Posterior vena cava (tissue), 2 donors: ENCODE results near the gene ARHGAP35. TPM values are rescaled to one million over a fixed set of nuclear protein-coding genes. Genes with fewer than 3 reads are reported as not detected.

Experiments used
- DNase-seq: peaks from one replicate; pipeline ENCODE4 v3.0.0-alpha.2; 2020; ENCODE audit warnings: low spot score
- intact Hi-C, 2 donors: fragments of 100-400 bp; cut with DNase I; formaldehyde crosslinking; loops; one replicate each; pipeline versions ENCODE4 v1.14.1 to v1.14.2; 2022 to 2023
- total RNA-seq, 2 donors: library from RNA; stranded (reverse); fragmentation: NEBNext Ultra II Directional; extraction: Animal tissue kit (Norgen Biotek cat#: 25700); gene quantifications; one replicate each; pipeline ENCODE4 v1.2.1, GENCODE V29; 2021
- donor health status: DM: yes; HTN: yes; CAD: no.
- donor health status: DM: yes; HTN: yes; CAD: no.

Gene ARHGAP35
- total RNA-seq, 2 donors from 2014 or later, result 49.8 to 57.4 TPM

- intact Hi-C loops, result loop anchor here in 1 of 2 donors (2.0 kb wide), 1 partner anchor 86 kb away; no protein-coding TSS in a partner anchor
- DNase-seq, result no peak
Measured at GRCh38 chr19:46840498-46840942, 20.3 kb upstream of the ARHGAP35 start.

GRCh38 chr19:46841458-46842083, 19.2 kb upstream of the ARHGAP35 start:
- intact Hi-C loops, result loop anchor here in 1 of 2 donors (2.0 kb wide), 1 partner anchor 87 kb away; no protein-coding TSS in a partner anchor
- DNase-seq, result peak; percentile 91

GRCh38 chr19:46842791-46843190, 18.0 kb upstream of the ARHGAP35 start:
- intact Hi-C loops, result no loop called here
- DNase-seq, result no peak

GRCh38 chr19:46844067-46844489, 16.7 kb upstream of the ARHGAP35 start:
- intact Hi-C loops, result no loop called here
- DNase-seq, result no peak

- intact Hi-C loops, result no loop called here
- DNase-seq, result peak; percentile 76
Measured at GRCh38 chr19:46845959-46846459, 14.8 kb upstream of the ARHGAP35 start.

- intact Hi-C loops, result no loop called here
- DNase-seq, result peak; percentile 40
Measured at GRCh38 chr19:46847528-46847927, 13.3 kb upstream of the ARHGAP35 start.

- DNase-seq, result no peak
Measured at GRCh38 chr19:46848389-46848788, 12.4 kb upstream of the ARHGAP35 start.

GRCh38 chr19:46849610-46850009, 11.2 kb upstream of the ARHGAP35 start:
- intact Hi-C loops, result no loop called here
- peak; percentile 69 for DNase-seq

More at GRCh38 chr19:46848389-46848788, 12.4 kb upstream of the ARHGAP35 start:
- intact Hi-C loops, result no loop called here

GRCh38 chr19:46850228-46851203, 10.3 kb upstream of the ARHGAP35 start, which contains the start of gene AP2S1:
Gene AP2S1, minus strand, starts transcription at chr19:46850846. Its CDS starts 80 bp downstream, at chr19:46850766.
- peak; percentile 98 for DNase-seq
- intact Hi-C loops, result no loop called here

- intact Hi-C loops, result no loop called here
- DNase-seq, result no peak
Measured at GRCh38 chr19:46852830-46853229, 8.0 kb upstream of the ARHGAP35 start.

- DNase-seq, result peak; percentile 64
- intact Hi-C loops, result loop anchor here in 1 of 2 donors (5.0 kb wide), 1 partner anchor 138 kb away; no protein-coding TSS in a partner anchor
Measured at GRCh38 chr19:46854698-46855097, 6.1 kb upstream of the ARHGAP35 start.

GRCh38 chr19:46856062-46857022, 4.5 kb upstream of the ARHGAP35 start:
- DNase-seq, result peak; percentile 99
- intact Hi-C loops, result loop anchor here in 1 of 2 donors (5.0 kb wide), 1 partner anchor 136 kb away; no protein-coding TSS in a partner anchor

GRCh38 chr19:46859637-46860124, 1.1 kb upstream of the ARHGAP35 start:
- intact Hi-C loops, result loop anchor here (5.0 to 10.0 kb wide), 2 partner anchors 75 to 133 kb away; no protein-coding TSS in a partner anchor
- peak; percentile 86 for DNase-seq

- peak; percentile 99 for DNase-seq
Measured at GRCh38 chr19:46860125-46860845, 512 bp upstream of the ARHGAP35 start.

GRCh38 chr19:46861691-46862502, 1.1 kb downstream of the ARHGAP35 start:
- intact Hi-C loops, result loop anchor here (2.0 to 10.0 kb wide), 3 partner anchors 73 to 130 kb away; no protein-coding TSS in a partner anchor
- peak; percentile 80 for DNase-seq

More at GRCh38 chr19:46860125-46860845, 512 bp upstream of the ARHGAP35 start:
- intact Hi-C loops, result loop anchor here (5.0 to 10.0 kb wide), 2 partner anchors 75 to 132 kb away; no protein-coding TSS in a partner anchor

- intact Hi-C loops, result loop anchor here (2.0 to 10.0 kb wide), 3 partner anchors 72 to 130 kb away; no protein-coding TSS in a partner anchor
- DNase-seq, result peak; percentile 6
Measured at GRCh38 chr19:46862503-46862834, 1.7 kb downstream of the ARHGAP35 start.
